HEK293T (cell line): Measurements from ENCODE around the gene NSFL1C.

Source experiments
- ARNT ChIP-seq: fragments of 450-650 bp; IDR thresholded peaks from 2 replicates; pipeline ENCODE4 v1.6.1; 2017; ENCODE audit warnings: mild to moderate bottlenecking
- BHLHE40 ChIP-seq: fragments of 450-650 bp; IDR thresholded peaks from 2 replicates; pipeline ENCODE4 v1.6.1; 2016; ENCODE audit warnings: mild to moderate bottlenecking, moderate library complexity, borderline replicate concordance
- CTBP1 ChIP-seq: fragments of 450-650 bp; IDR thresholded peaks from 2 replicates; pipeline ENCODE4 v1.6.1; 2016; ENCODE audit warnings: borderline replicate concordance
- ELF4 ChIP-seq: fragments of 450-650 bp; IDR thresholded peaks from 2 replicates; pipeline ENCODE4 v1.6.1; 2017; ENCODE audit warnings: antibody characterized with exemption
- FOXA1 ChIP-seq: fragments of 450-650 bp; IDR thresholded peaks from 2 replicates; pipeline ENCODE4 v1.6.1; 2016; ENCODE audit warnings: mild to moderate bottlenecking
- FOXK2 ChIP-seq: fragments of 450-650 bp; IDR thresholded peaks from 2 replicates; pipeline ENCODE4 v1.6.1; 2016; ENCODE audit warnings: mild to moderate bottlenecking
- FOXM1 ChIP-seq: fragments of 450-650 bp; IDR thresholded peaks from 2 replicates; pipeline ENCODE4 v1.6.1; 2017; ENCODE audit warnings: mild to moderate bottlenecking, borderline replicate concordance
- LEF1 ChIP-seq: fragments of 450-650 bp; IDR thresholded peaks from 2 replicates; pipeline ENCODE4 v1.6.1; 2017; ENCODE audit warnings: mild to moderate bottlenecking, borderline replicate concordance
- NFRKB ChIP-seq: fragments of 450-650 bp; IDR thresholded peaks from 2 replicates; pipeline ENCODE4 v1.6.1; 2016; ENCODE audit warnings: mild to moderate bottlenecking, moderate library complexity
- SP1 ChIP-seq: fragments of 450-650 bp; IDR thresholded peaks from 2 replicates; pipeline ENCODE4 v1.6.1; 2017
- SUZ12 ChIP-seq: fragments of 450-650 bp; IDR thresholded peaks from 2 replicates; pipeline ENCODE4 v1.6.1; 2016; ENCODE audit warnings: mild to moderate bottlenecking
- TARDBP ChIP-seq: fragments of 450-650 bp; IDR thresholded peaks from 2 replicates; pipeline ENCODE4 v1.6.1; 2016
- ZNF384 ChIP-seq: fragments of 450-650 bp; IDR thresholded peaks from 2 replicates; pipeline ENCODE4 v1.6.1; 2016
- TF ChIP-seq, protein P1 (sequence below): fragments of 450-650 bp; IDR thresholded peaks from 2 replicates; pipeline ENCODE4 v1.6.1; 2016

DNA sequence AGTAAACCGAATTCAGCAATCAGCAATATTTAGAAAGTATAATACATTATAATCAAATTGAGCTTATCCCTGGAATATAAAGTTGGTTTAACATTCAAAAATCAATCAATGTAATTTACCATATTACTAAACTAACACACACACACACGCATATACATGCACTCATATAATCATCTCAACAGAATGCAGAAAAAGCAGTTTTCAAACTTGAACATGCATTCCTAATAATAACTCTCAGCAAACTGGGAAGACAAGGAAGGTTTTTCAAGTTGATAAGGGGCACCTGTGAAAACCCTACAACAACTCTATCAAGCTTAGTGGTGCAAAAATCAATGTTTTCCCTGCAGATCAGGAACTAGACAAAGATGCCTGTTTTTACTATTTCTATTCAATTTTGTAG, 19.9 kb upstream of the NSFL1C start:
- TF ChIP-seq FOXA1 (no peak), SP1 (no peak), CTBP1 (no peak), ARNT (no peak), FOXM1 (no peak), SUZ12 (no peak), TARDBP (no peak), FOXK2 (no peak), NFRKB (no peak), BHLHE40 (no peak), ZNF384 (no peak), ELF4 (no peak), LEF1 (no peak)
- TF ChIP-seq, protein P1, sequence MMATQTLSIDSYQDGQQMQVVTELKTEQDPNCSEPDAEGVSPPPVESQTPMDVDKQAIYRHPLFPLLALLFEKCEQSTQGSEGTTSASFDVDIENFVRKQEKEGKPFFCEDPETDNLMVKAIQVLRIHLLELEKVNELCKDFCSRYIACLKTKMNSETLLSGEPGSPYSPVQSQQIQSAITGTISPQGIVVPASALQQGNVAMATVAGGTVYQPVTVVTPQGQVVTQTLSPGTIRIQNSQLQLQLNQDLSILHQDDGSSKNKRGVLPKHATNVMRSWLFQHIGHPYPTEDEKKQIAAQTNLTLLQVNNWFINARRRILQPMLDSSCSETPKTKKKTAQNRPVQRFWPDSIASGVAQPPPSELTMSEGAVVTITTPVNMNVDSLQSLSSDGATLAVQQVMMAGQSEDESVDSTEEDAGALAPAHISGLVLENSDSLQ: no peak
